Tibial nerve (tissue), 4 donors: ENCODE results near the gene OGFR.

ENCODE experiments used
- CTCF ChIP-seq, 5 experiments: fragments of 200-600 bp in 3 of 5; fragments of 450-650 bp in 2 of 5; sonication (generic) in 3 of 5; IDR thresholded peaks; one replicate each; pipeline ENCODE4 v1.5.1; 2016 to 2019; ENCODE audit warnings: antibody characterized with exemption in 5 of 5, mild to moderate bottlenecking in 3 of 5, moderate library complexity in 2 of 5
- EP300 ChIP-seq, 2 donors: sonication (generic); formaldehyde crosslinking; IDR thresholded peaks; one replicate each; pipeline ENCODE4 v1.6.1; 2017; ENCODE audit warnings: antibody characterized with exemption in 2 of 2, mild to moderate bottlenecking in 1 of 2
- POLR2A ChIP-seq, 2 donors: fragments of 450-650 bp; IDR thresholded peaks; one replicate each; pipeline ENCODE4 v1.6.1; 2017; ENCODE audit warnings: antibody characterized with exemption in 2 of 2, mild to moderate bottlenecking in 2 of 2, moderate library complexity in 2 of 2

DNA sequence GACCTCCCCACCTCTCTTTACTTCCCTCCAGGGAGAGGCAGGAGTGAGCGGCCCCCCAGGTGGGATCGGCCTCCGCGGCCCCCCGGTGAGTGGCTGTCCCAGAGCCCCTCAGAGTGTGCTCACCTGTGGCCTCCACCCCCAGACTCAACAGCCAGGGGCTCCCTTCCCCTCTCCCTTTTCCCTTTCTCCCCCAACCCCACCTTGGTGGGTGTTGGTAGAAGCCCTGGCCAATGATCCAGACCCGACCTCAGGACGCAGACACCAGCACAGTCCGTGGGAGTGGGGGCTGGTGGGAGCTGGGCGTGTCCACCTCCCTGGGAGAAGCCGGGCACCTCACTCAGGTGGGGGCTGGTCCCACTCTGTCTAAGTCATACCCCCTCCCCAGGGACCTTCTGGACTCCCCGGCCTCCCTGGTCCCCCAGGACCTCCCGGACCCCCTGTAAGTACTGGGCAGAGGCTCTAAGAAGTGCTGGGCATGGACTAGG lies 17.1 kb downstream of the OGFR start:
- TF ChIP-seq POLR2A (IDR thresholded peaks at IDR 0.05) = no peak
- TF ChIP-seq CTCF (IDR thresholded peaks at IDR 0.05) = no peak
- TF ChIP-seq EP300 (IDR thresholded peaks at IDR 0.05) = no peak
